Mucosa of stomach (tissue), 1 donor: ENCODE data around the gene PTPN21.

ENCODE experiments used
- H3K27me3 ChIP-seq: one replicate; pipeline ENCODE4 v1.7.0; 2013; ENCODE audit warnings: mild to moderate bottlenecking, low read length; ENCODE audit not compliant: control insufficient read depth, insufficient read depth
- H3K36me3 ChIP-seq: one replicate; pipeline ENCODE4 v1.7.0; 2013; ENCODE audit warnings: low read length; ENCODE audit not compliant: control insufficient read depth, insufficient read depth
- H3K4me1 ChIP-seq: one replicate; pipeline ENCODE4 v1.7.0; 2013; ENCODE audit warnings: mild to moderate bottlenecking, low read length; ENCODE audit not compliant: control insufficient read depth, insufficient read depth
- H3K4me3 ChIP-seq: one replicate; pipeline ENCODE4 v1.7.0; 2013; ENCODE audit warnings: low read length
- H3K9ac ChIP-seq: one replicate; pipeline ENCODE4 v1.7.0; 2013; ENCODE audit warnings: mild to moderate bottlenecking, low read length, moderate library complexity
- H3K9me3 ChIP-seq: one replicate; pipeline ENCODE4 v1.7.0; 2013; ENCODE audit warnings: mild to moderate bottlenecking, low read length, moderate library complexity; ENCODE audit not compliant: control insufficient read depth
- donor health status: Pancreatic carcinoma.

The PTPN21 gene

GRCh38 chr14:88493392-88494185, 61.2 kb downstream of the PTPN21 start:
- Histone ChIP-seq H3K27me3 (no peaks in the 10 kb centered on the region), H3K4me1 (no peaks in the 10 kb centered on the region), H3K36me3 (no peaks in the 10 kb centered on the region), H3K9me3 (no peaks in the 10 kb centered on the region), H3K9ac (no peak overlapping the region), H3K4me3 (no peak overlapping the region)

GRCh38 chr14:88492272-88493089, 62.3 kb downstream of the PTPN21 start:
- Histone ChIP-seq H3K4me3 (no peak overlapping the region), H3K9ac (no peak overlapping the region), H3K4me1 (no peaks in the 10 kb centered on the region), H3K36me3 (no peaks in the 10 kb centered on the region), H3K9me3 (no peaks in the 10 kb centered on the region), H3K27me3 (no peaks in the 10 kb centered on the region)

GRCh38 chr14:88490168-88490567, 64.6 kb downstream of the PTPN21 start:
- no peaks in the 10 kb centered on the region for H3K36me3 ChIP-seq
- no peaks in the 10 kb centered on the region for H3K9me3 ChIP-seq
- no peaks in the 10 kb centered on the region for H3K27me3 ChIP-seq
- no peaks in the 10 kb centered on the region for H3K4me1 ChIP-seq
- H3K9ac ChIP-seq, result no peak overlapping the region
- H3K4me3 ChIP-seq, result no peak overlapping the region

- no peak overlapping the region for H3K9ac ChIP-seq
- no peaks in the 10 kb centered on the region for H3K36me3 ChIP-seq
- no peaks in the 10 kb centered on the region for H3K4me1 ChIP-seq
Observed at GRCh38 chr14:88488897-88489296, 65.9 kb downstream of the PTPN21 start.

GRCh38 chr14:88488081-88488480, 66.7 kb downstream of the PTPN21 start:
- no peaks in the 10 kb centered on the region for H3K36me3 ChIP-seq

More at GRCh38 chr14:88488897-88489296, 65.9 kb downstream of the PTPN21 start:
- no peak overlapping the region for H3K4me3 ChIP-seq
- H3K9me3 ChIP-seq, result no peaks in the 10 kb centered on the region
- no peaks in the 10 kb centered on the region for H3K27me3 ChIP-seq

GRCh38 chr14:88482524-88482923, 72.3 kb downstream of the PTPN21 start:
- Histone ChIP-seq H3K36me3 (peaks cover 4% of the 10 kb centered on the region), H3K9ac (no peak overlapping the region), H3K9me3 (no peaks in the 10 kb centered on the region)

More at GRCh38 chr14:88488081-88488480, 66.7 kb downstream of the PTPN21 start:
- H3K4me1 ChIP-seq, result no peaks in the 10 kb centered on the region
- H3K9me3 ChIP-seq, result no peaks in the 10 kb centered on the region
- H3K4me3 ChIP-seq, result no peak overlapping the region
- H3K9ac ChIP-seq, result no peak overlapping the region
- no peaks in the 10 kb centered on the region for H3K27me3 ChIP-seq

GRCh38 chr14:88481794-88482193, 73.0 kb downstream of the PTPN21 start:
- H3K36me3 ChIP-seq, result peaks cover 4% of the 10 kb centered on the region
- no peaks in the 10 kb centered on the region for H3K4me1 ChIP-seq
- H3K27me3 ChIP-seq, result no peaks in the 10 kb centered on the region
- no peaks in the 10 kb centered on the region for H3K9me3 ChIP-seq
- no peak overlapping the region for H3K9ac ChIP-seq
- no peak overlapping the region for H3K4me3 ChIP-seq

More at GRCh38 chr14:88482524-88482923, 72.3 kb downstream of the PTPN21 start:
- no peak overlapping the region for H3K4me3 ChIP-seq
- no peaks in the 10 kb centered on the region for H3K27me3 ChIP-seq
- H3K4me1 ChIP-seq, result no peaks in the 10 kb centered on the region

GRCh38 chr14:88481059-88481458, 73.7 kb downstream of the PTPN21 start:
- Histone ChIP-seq H3K9me3 (no peaks in the 10 kb centered on the region), H3K36me3 (peaks cover 4% of the 10 kb centered on the region), H3K27me3 (no peaks in the 10 kb centered on the region), H3K4me1 (no peaks in the 10 kb centered on the region), H3K9ac (no peak overlapping the region), H3K4me3 (no peak overlapping the region)

- Histone ChIP-seq H3K9ac (no peak overlapping the region), H3K9me3 (no peaks in the 10 kb centered on the region), H3K4me3 (no peak overlapping the region), H3K27me3 (no peaks in the 10 kb centered on the region), H3K36me3 (peaks cover 4% of the 10 kb centered on the region), H3K4me1 (peaks cover 3% of the 10 kb centered on the region)
Observed at GRCh38 chr14:88479574-88479987, 75.2 kb downstream of the PTPN21 start.

GRCh38 chr14:88478931-88479330, 75.9 kb downstream of the PTPN21 start:
- Histone ChIP-seq H3K36me3 (peaks cover 4% of the 10 kb centered on the region), H3K9ac (no peak overlapping the region), H3K4me3 (no peak overlapping the region), H3K9me3 (no peaks in the 10 kb centered on the region), H3K27me3 (no peaks in the 10 kb centered on the region), H3K4me1 (peaks cover 3% of the 10 kb centered on the region)

- no peaks in the 10 kb centered on the region for H3K27me3 ChIP-seq
- H3K36me3 ChIP-seq, result peaks cover 4% of the 10 kb centered on the region
- no peak overlapping the region for H3K4me3 ChIP-seq
- H3K9ac ChIP-seq, result no peak overlapping the region
- H3K9me3 ChIP-seq, result no peaks in the 10 kb centered on the region
- peaks cover 3% of the 10 kb centered on the region for H3K4me1 ChIP-seq
Observed at GRCh38 chr14:88477513-88478250, 77.1 kb downstream of the PTPN21 start.
